ENCODE data around the gene PPP2CA.

GRCh38 chr5:134178096-134178419, 47.8 kb downstream of the PPP2CA start:
- TF ChIP-seq ZNF70 (CRISPR knock-in tag; IDR thresholded peaks at IDR 0.05) (no peak), CSDC2 (CRISPR knock-in tag; IDR thresholded peaks at IDR 0.05) (no peak)

Data from SK-N-SH treated with all-trans-retinoic acid at 6 μM for 48 hours (cell line).